HepG2 (cell line): ENCODE measurements around the gene RNF13. TPM values are rescaled to one million over a fixed set of nuclear protein-coding genes. Genes with fewer than 3 reads are reported as not detected.

Experiments
- ARNTL ChIP-seq: sonication (generic); formaldehyde crosslinking; IDR thresholded peaks from 2 replicates; pipeline ENCODE4 v1.4.0; 2020; ENCODE audit warnings: mild to moderate bottlenecking, missing genetic modification reagents
- CENPX ChIP-seq: sonication (generic); formaldehyde crosslinking; IDR thresholded peaks from 2 replicates; pipeline ENCODE4 v1.9.0; 2021; ENCODE audit warnings: mild to moderate bottlenecking, missing genetic modification reagents, moderate library complexity
- FOXK2 ChIP-seq: fragments of 450-650 bp; IDR thresholded peaks from 2 replicates; pipeline ENCODE4 v1.6.1; 2016
- HIVEP1 ChIP-seq: sonication (generic); formaldehyde crosslinking; IDR thresholded peaks from 2 replicates; pipeline ENCODE4 v1.4.0; 2020; ENCODE audit warnings: mild to moderate bottlenecking, missing genetic modification reagents
- IRF9 ChIP-seq: sonication (generic); formaldehyde crosslinking; IDR thresholded peaks from 2 replicates; pipeline ENCODE4 v1.8.0; 2022; ENCODE audit warnings: missing genetic modification reagents, mild to moderate bottlenecking, borderline replicate concordance
- MBNL3 ChIP-seq: fragments of 250-450 bp; sonication (Bioruptor Pico); conservative IDR thresholded peaks from 2 replicates; pipeline ENCODE4 v1.8.0; 2022; ENCODE audit warnings: mild to moderate bottlenecking, inconsistent platforms
- MLX ChIP-seq: IDR thresholded peaks from 2 replicates; pipeline ENCODE4 v1.6.1; 2016
- MXD4 ChIP-seq: IDR thresholded peaks from 2 replicates; pipeline ENCODE4 v1.6.1; 2016; ENCODE audit warnings: mild to moderate bottlenecking, missing biosample characterization, missing genetic modification reagents
- NFIB ChIP-seq: sonication (generic); formaldehyde crosslinking; IDR thresholded peaks from 2 replicates; pipeline ENCODE4 v1.9.0; 2021; ENCODE audit warnings: missing genetic modification reagents, mild to moderate bottlenecking, borderline replicate concordance
- NFKB2 ChIP-seq: sonication (generic); formaldehyde crosslinking; IDR thresholded peaks from 2 replicates; pipeline ENCODE4 v1.4.0; 2020; ENCODE audit warnings: missing genetic modification reagents, borderline replicate concordance
- NONO ChIP-seq, 2 experiments: fragments of 450-650 bp in 1 of 2; sonication (generic) in 1 of 2; formaldehyde crosslinking in 1 of 2; IDR thresholded peaks in 1 of 2; conservative IDR thresholded peaks in 1 of 2; 2 replicates each; pipeline versions ENCODE4 v1.6.1 to v1.8.0; 2017 to 2022; ENCODE audit warnings: mild to moderate bottlenecking in 1 of 2, missing genetic modification reagents in 1 of 2, moderate library complexity in 1 of 2
- RARA ChIP-seq: IDR thresholded peaks from 2 replicates; pipeline ENCODE4 v1.6.1; 2016; ENCODE audit warnings: missing genetic modification reagents, missing compliant biosample characterization
- RBAK ChIP-seq: sonication (generic); formaldehyde crosslinking; IDR thresholded peaks from 2 replicates; pipeline ENCODE4 v1.5.1; 2020; ENCODE audit warnings: mild to moderate bottlenecking, missing genetic modification reagents
- REPIN1 ChIP-seq: sonication (generic); formaldehyde crosslinking; IDR thresholded peaks from 2 replicates; pipeline ENCODE4 v1.8.0; 2022; ENCODE audit warnings: missing genetic modification reagents, low read depth, mild to moderate bottlenecking, borderline replicate concordance
- RNF2 ChIP-seq: fragments of 450-650 bp; conservative IDR thresholded peaks from 2 replicates; pipeline ENCODE4 v1.6.1; 2016; ENCODE audit warnings: low read depth
- SNRNP70 ChIP-seq: fragments of 200-400 bp; formaldehyde crosslinking; IDR thresholded peaks from 2 replicates; pipeline ENCODE4 v1.6.1; 2017; ENCODE audit warnings: mild to moderate bottlenecking, low read depth, low read length, moderate library complexity
- SRY ChIP-seq: sonication (generic); formaldehyde crosslinking; IDR thresholded peaks from 2 replicates; pipeline ENCODE4 v1.8.0; 2022; ENCODE audit warnings: mild to moderate bottlenecking, missing genetic modification reagents
- TEAD2 ChIP-seq: sonication (generic); formaldehyde crosslinking; IDR thresholded peaks from 2 replicates; pipeline ENCODE4 v1.9.0; 2021; ENCODE audit warnings: missing genetic modification reagents
- TRIM24 ChIP-seq: sonication (generic); formaldehyde crosslinking; IDR thresholded peaks from 2 replicates; pipeline ENCODE4 v1.8.0; 2022; ENCODE audit warnings: mild to moderate bottlenecking, missing genetic modification reagents
- ZBTB1 ChIP-seq: sonication (generic); formaldehyde crosslinking; IDR thresholded peaks from 2 replicates; pipeline ENCODE4 v1.4.0; 2020; ENCODE audit warnings: missing genetic modification reagents, borderline replicate concordance
- ZMYM3 ChIP-seq: sonication (generic); formaldehyde crosslinking; IDR thresholded peaks from 2 replicates; pipeline ENCODE4 v1.5.1; 2020; ENCODE audit warnings: mild to moderate bottlenecking, missing genetic modification reagents
- ZNF205 ChIP-seq: IDR thresholded peaks from 2 replicates; pipeline ENCODE4 v1.6.1; 2018; ENCODE audit warnings: missing biosample characterization, missing genetic modification reagents
- ZNF224 ChIP-seq: sonication (generic); formaldehyde crosslinking; IDR thresholded peaks from 2 replicates; pipeline ENCODE4 v1.5.0; 2020; ENCODE audit warnings: mild to moderate bottlenecking, missing genetic modification reagents
- ZNF263 ChIP-seq: sonication (generic); formaldehyde crosslinking; IDR thresholded peaks from 2 replicates; pipeline ENCODE4 v1.4.0; 2020; ENCODE audit warnings: missing genetic modification reagents
- ZNF280B ChIP-seq: sonication (generic); formaldehyde crosslinking; IDR thresholded peaks from 2 replicates; pipeline ENCODE4 v1.5.0; 2020; ENCODE audit warnings: missing genetic modification reagents, mild to moderate bottlenecking, borderline replicate concordance
- ZNF34 ChIP-seq: sonication (generic); formaldehyde crosslinking; IDR thresholded peaks from 2 replicates; pipeline ENCODE4 v1.4.0; 2020; ENCODE audit warnings: mild to moderate bottlenecking, missing genetic modification reagents, borderline replicate concordance
- ZNF619 ChIP-seq: sonication (generic); formaldehyde crosslinking; IDR thresholded peaks from 2 replicates; pipeline ENCODE4 v1.4.0; 2020; ENCODE audit warnings: mild to moderate bottlenecking, missing genetic modification reagents
- ZNF678 ChIP-seq: sonication (generic); formaldehyde crosslinking; IDR thresholded peaks from 2 replicates; pipeline ENCODE4 v1.4.0; 2020; ENCODE audit warnings: mild to moderate bottlenecking, missing genetic modification reagents
- ZNF7 ChIP-seq: IDR thresholded peaks from 2 replicates; pipeline ENCODE4 v1.6.1; 2016; ENCODE audit warnings: missing biosample characterization, missing genetic modification reagents
- ZNF841 ChIP-seq: sonication (generic); formaldehyde crosslinking; IDR thresholded peaks from 2 replicates; pipeline ENCODE4 v1.8.1; 2023; ENCODE audit warnings: missing genetic modification reagents, borderline replicate concordance
- ZNF891 ChIP-seq: sonication (generic); formaldehyde crosslinking; IDR thresholded peaks from 2 replicates; pipeline ENCODE4 v1.5.0; 2020; ENCODE audit warnings: mild to moderate bottlenecking, missing genetic modification reagents
- polyA plus RNA-seq, 8 experiments: library from polyadenylated mRNA; depleted of rRNA in 3 of 8; stranded (reverse) in 7 of 8; unstranded in 1 of 8; fragments of >200 nt; fragmentation: Illumina TruSeq in 4 of 8; extraction: Trizol in 4 of 8; gene quantifications; 2 replicates each; pipeline versions ENCODE4 v1.2.1 to v1.2.3, GENCODE V29; 2011 to 2016; ENCODE audit warnings: low read depth in 4 of 8, missing spikeins in 1 of 8, mixed read lengths in 1 of 8; ENCODE audit not compliant: insufficient read depth in 1 of 8
- total RNA-seq, 5 experiments: library from RNA; depleted of rRNA; stranded (reverse); fragments of >200 nt; fragmentation: Illumina TruSeq; extraction: Trizol; gene quantifications; 2 replicates each; pipeline ENCODE4 v1.2.3, GENCODE V29; 2016; ENCODE audit warnings: low read depth in 1 of 5

Gene RNF13
- total and polyA plus RNA-seq, 2 of the 13 experiments (the other 11 are each of a cell fraction or from before 2014, with no cell fraction given): 39.8 to 46.0 TPM

GRCh38 chr3:149969110-149969939, 156.3 kb downstream of the RNF13 start (continued):
- TF ChIP-seq TRIM24: no peak
- no peak for TF ChIP-seq TEAD2 (CRISPR knock-in tag)
- TF ChIP-seq ZNF224: no peak
- no peak for TF ChIP-seq ZNF7
- no peak for TF ChIP-seq ZNF841 (CRISPR knock-in tag)
- no peak for TF ChIP-seq CENPX (CRISPR knock-in tag)
- TF ChIP-seq SNRNP70: no peak
- no peak for TF ChIP-seq ZNF891 (CRISPR knock-in tag)
- no peak for TF ChIP-seq ZBTB1 (CRISPR knock-in tag)
- 0 out of 2 replicates have a peak, but pooled peaks have one; percentile 16 for TF ChIP-seq ZMYM3 (CRISPR knock-in tag)
- TF ChIP-seq RARA (CRISPR knock-in tag): no peak
- no peak for TF ChIP-seq MXD4 (CRISPR knock-in tag)
- TF ChIP-seq ARNTL (CRISPR knock-in tag): no peak
- no peak for TF ChIP-seq NFIB (CRISPR knock-in tag)
- no peak for TF ChIP-seq ZNF280B (CRISPR knock-in tag)
- no peak for TF ChIP-seq MLX (CRISPR knock-in tag)
- TF ChIP-seq RNF2: no peak
- no peak for TF ChIP-seq NFKB2 (CRISPR knock-in tag)
- no peak for TF ChIP-seq ZNF34
- no peak for TF ChIP-seq REPIN1 (CRISPR knock-in tag)
- no peak for TF ChIP-seq MBNL3 (CRISPR knock-in tag)
- TF ChIP-seq IRF9 (CRISPR knock-in tag): no peak
- TF ChIP-seq RBAK (CRISPR knock-in tag): no peak
- TF ChIP-seq SRY: no peak; the same call in 1 of the 2 replicates
- no peak for TF ChIP-seq ZNF619 (CRISPR knock-in tag)
- no peak for TF ChIP-seq HIVEP1 (CRISPR knock-in tag)
- no peak for TF ChIP-seq ZNF263
- TF ChIP-seq NONO (IDR thresholded peaks at IDR 0.05): no peak
- peak; percentile 19; the same call in 1 of the 2 replicates for TF ChIP-seq NONO (CRISPR knock-in tag; conservative IDR thresholded peaks at IDR 0.05)
- TF ChIP-seq FOXK2: no peak
- no peak for TF ChIP-seq ZNF205 (CRISPR knock-in tag)
- TF ChIP-seq ZNF678 (CRISPR knock-in tag): no peak
